Sciatic nerve (tissue), 2 donors: ENCODE results near the gene OMP. TPM values are rescaled to one million over a fixed set of nuclear protein-coding genes. Genes with fewer than 3 reads are reported as not detected.

Experiments used
- ATAC-seq: fragments of 200-7000 bp; cut with Tn5 transposase; one replicate; pipeline ENCODE4 v1.9.1; 2020; ENCODE audit warnings: mild to moderate bottlenecking, moderate library complexity
- DNase-seq: peaks from one replicate; pipeline ENCODE4 v3.0.0-alpha.2; 2020; ENCODE audit warnings: low spot score
- intact Hi-C: fragments of 100-400 bp; cut with DNase I; formaldehyde crosslinking; loops from one replicate; pipeline ENCODE4 v1.14.2; 2022
- total RNA-seq: library from RNA; stranded (reverse); fragmentation: NEBNext Ultra II Directional; extraction: Animal tissue kit (Norgen Biotek cat#: 25700); gene quantifications from one replicate; pipeline ENCODE4 v1.2.1, GENCODE V29; 2021
- donor health status: DM: no; HTN: no; CAD: no.
- donor health status: DM: no; HTN: no; CAD: no.

OMP gene
- total RNA-seq, 1 donor from 2014 or later = 2.8 TPM

- DNase-seq = no peak
- ATAC-seq = no peak
- intact Hi-C loops = no loop called here
These were observed 41.7 kb downstream of the OMP start for GRCh38 chr11:77144196-77144856.

GRCh38 chr11:77144857-77145428 is 42.3 kb downstream of the OMP start:
- DNase-seq (no peak), ATAC-seq (no peak)
- intact Hi-C loops = no loop called here

- no peak for ATAC-seq
- intact Hi-C loops = no loop called here
These were observed 43.8 kb downstream of the OMP start for GRCh38 chr11:77146261-77147035.

GRCh38 chr11:77147036-77147315 is 44.3 kb downstream of the OMP start:
- intact Hi-C loops = no loop called here
- DNase-seq (no peak), ATAC-seq (no peak)

More at GRCh38 chr11:77146261-77147035, 43.8 kb downstream of the OMP start:
- no peak for DNase-seq

GRCh38 chr11:77147668-77148321 is 45.2 kb downstream of the OMP start:
- intact Hi-C loops = no loop called here
- no peak for DNase-seq
- ATAC-seq = peak; percentile 11

- no peak for ATAC-seq
- DNase-seq = no peak
- intact Hi-C loops = no loop called here
These were observed 46.5 kb downstream of the OMP start for GRCh38 chr11:77148963-77149715.

- DNase-seq = no peak
- no peak for ATAC-seq
- intact Hi-C loops = no loop called here
These were observed 47.2 kb downstream of the OMP start for GRCh38 chr11:77149716-77150392.

- DNase-seq (no peak), ATAC-seq (no peak)
- intact Hi-C loops = no loop called here
These were observed 48.2 kb downstream of the OMP start for GRCh38 chr11:77150836-77151235.

GRCh38 chr11:77151804-77152509 is 49.3 kb downstream of the OMP start:
- intact Hi-C loops = no loop called here
- DNase-seq (no peak), ATAC-seq (peak; percentile 34)

GRCh38 chr11:77152846-77153245 is 50.2 kb downstream of the OMP start:
- DNase-seq = no peak
- intact Hi-C loops = no loop called here
- ATAC-seq = no peak

Other genes starting within 250 kb of the OMP start
- gene ACER3, start 241.9 kb upstream of the OMP start, total RNA-seq = 56.7 TPM
- gene B3GNT6, start 68.4 kb upstream of the OMP start, total RNA-seq = not detected
- 20.1 TPM for gene CAPN5, start 35.9 kb upstream of the OMP start, total RNA-seq
- 16.7 TPM for gene MYO7A, start 25.4 kb downstream of the OMP start, total RNA-seq
- not detected for gene GDPD4, start 198.8 kb downstream of the OMP start, total RNA-seq